CD4-positive, alpha-beta T cell (primary cell): ENCODE data around the gene SPRY4. TPM values are rescaled to one million over a fixed set of nuclear protein-coding genes. Genes with fewer than 3 reads are reported as not detected.

Experiments
- ATAC-seq: fragments of 200-7000 bp; cut with Tn5 transposase; one replicate; pipeline ENCODE4 v1.10.0; 2022; ENCODE audit warnings: mild to moderate bottlenecking; ENCODE audit not compliant: poor library complexity
- CTCF ChIA-PET: fragments of 350-600 bp; sonication (Branson Sonifier 250); formaldehyde crosslinking; loops from one replicate; lab custom pipeline; 2021; ENCODE audit warnings: antibody characterized with exemption, inconsistent platforms; lab: Charles Lee
- POLR2A ChIA-PET: fragments of 350-600 bp; sonication (Branson Sonifier 250); formaldehyde crosslinking; loops from one replicate; lab custom pipeline; 2021; ENCODE audit warnings: antibody characterized with exemption, inconsistent platforms; lab: Charles Lee
- DNase-seq, 14 experiments: peaks; one replicate each; pipeline ENCODE4 v3.0.0-alpha.2; 2013 to 2020; ENCODE audit warnings: mixed read lengths in 2 of 14
- H3K27ac ChIP-seq, 2 donors: one replicate each; pipeline versions ENCODE4 v1.5.1 to v1.7.0; 2013; ENCODE audit warnings: low read length in 2 of 2, low read depth in 1 of 2, mild to moderate bottlenecking in 1 of 2
- H3K27me3 ChIP-seq, 2 experiments: 1 replicate in 1 of 2; 2 replicates in 1 of 2; pipeline versions ENCODE4 v1.6.1 to v1.7.0; 2013; ENCODE audit warnings: low read length in 2 of 2, control low read depth in 1 of 2, mild to moderate bottlenecking in 1 of 2, moderate library complexity in 1 of 2; ENCODE audit not compliant: insufficient read depth in 2 of 2, control insufficient read depth in 1 of 2
- H3K36me3 ChIP-seq: one replicate; pipeline ENCODE4 v1.6.1; 2013; ENCODE audit warnings: low read length, control low read depth; ENCODE audit not compliant: insufficient read depth
- H3K4me1 ChIP-seq: one replicate; pipeline ENCODE4 v1.6.1; 2013; ENCODE audit warnings: low read length, control low read depth; ENCODE audit not compliant: insufficient read depth
- H3K4me3 ChIP-seq: one replicate; pipeline ENCODE4 v1.5.1; 2013; ENCODE audit warnings: mild to moderate bottlenecking, low read length, moderate library complexity
- H3K9me3 ChIP-seq, 2 experiments: 1 replicate in 1 of 2; 2 replicates in 1 of 2; pipeline versions ENCODE4 v1.6.1 to v1.7.0; 2013; ENCODE audit warnings: low read length in 2 of 2, mild to moderate bottlenecking in 2 of 2, control low read depth in 1 of 2, moderate library complexity in 1 of 2; ENCODE audit not compliant: control insufficient read depth in 1 of 2, insufficient read depth in 1 of 2
- H3K27ac Mint-ChIP-seq: one replicate; pipeline ENCODE4 v1.8.0; 2020; ENCODE audit warnings: mixed read lengths
- H3K27me3 Mint-ChIP-seq: one replicate; pipeline ENCODE4 v1.8.0; 2021; ENCODE audit warnings: mixed read lengths
- H3K36me3 Mint-ChIP-seq: one replicate; pipeline ENCODE4 v1.8.0; 2021; ENCODE audit warnings: low read depth, mixed read lengths
- H3K4me1 Mint-ChIP-seq: one replicate; pipeline ENCODE4 v1.8.0; 2021; ENCODE audit warnings: low read depth, mixed read lengths
- H3K4me3 Mint-ChIP-seq: one replicate; pipeline ENCODE4 v1.8.0; 2020; ENCODE audit warnings: mild to moderate bottlenecking, mixed read lengths
- H3K9me3 Mint-ChIP-seq: one replicate; pipeline ENCODE4 v1.8.0; 2020; ENCODE audit warnings: mixed read lengths
- CTCF ChIP-seq: fragments of 200-600 bp; IDR thresholded peaks from one replicate; pipeline ENCODE4 v1.8.0; 2022; ENCODE audit warnings: antibody characterized with exemption, mild to moderate bottlenecking
- intact Hi-C, 2 experiments: fragments of 100-400 bp; cut with DNase I in 1 of 2; cut with micrococcal nuclease in 1 of 2; formaldehyde crosslinking; loops; one replicate each; pipeline versions ENCODE4 v1.15.1 to v1.9.0; 2023 to 2025; cut with DNase I, micrococcal nuclease
- total RNA-seq, 174 experiments: library from RNA in 2 of 174; stranded (reverse) in 2 of 174; gene quantifications; one replicate each; pipeline ENCODE4 v1.2.3 and lab custom pipeline; 2021 to 2026

The SPRY4 gene
- total RNA-seq, 2 experiments from 2014 or later = 0.16 to 0.34 TPM

GRCh38 chr5:142313275-142313674 is 11.5 kb downstream of the SPRY4 start:
- intact Hi-C loops = no loop called here
- H3K36me3 Mint-ChIP-seq = no peaks in the 10 kb centered on the region
- Histone ChIP-seq H3K36me3 (no peaks in the 10 kb centered on the region), H3K9me3 (peaks cover 0 to 8% of the 10 kb centered on the region in 2 experiments), H3K27me3 (no peaks in the 10 kb centered on the region), H3K27ac (no peak overlapping the region), H3K4me1 (peaks cover 14% of the 10 kb centered on the region), H3K4me3 (no peak overlapping the region)
- no peak overlapping the region for H3K27ac Mint-ChIP-seq
- no peak overlapping the region for H3K4me3 Mint-ChIP-seq
- CTCF ChIA-PET = no interaction called here
- POLR2A ChIA-PET = no interaction called here
- ATAC-seq = no peak
- peaks cover 19% of the 10 kb centered on the region for H3K4me1 Mint-ChIP-seq
- H3K27me3 Mint-ChIP-seq = peaks cover 6% of the 10 kb centered on the region
- no peak for DNase-seq
- TF ChIP-seq CTCF = no peak
- H3K9me3 Mint-ChIP-seq = no peaks in the 10 kb centered on the region

GRCh38 chr5:142312399-142312798 is 12.4 kb downstream of the SPRY4 start:
- ChIA-PET CTCF (no interaction called here), POLR2A (no interaction called here)
- Histone ChIP-seq H3K36me3 (no peaks in the 10 kb centered on the region), H3K4me3 (no peak overlapping the region), H3K4me1 (peaks cover 14% of the 10 kb centered on the region), H3K27ac (no peak overlapping the region), H3K27me3 (no peaks in the 10 kb centered on the region), H3K9me3 (peaks cover 0 to 8% of the 10 kb centered on the region in 2 experiments)
- DNase-seq (no peak), ATAC-seq (no peak)
- intact Hi-C loops = no loop called here
- H3K9me3 Mint-ChIP-seq = no peaks in the 10 kb centered on the region
- no peak overlapping the region for H3K27ac Mint-ChIP-seq
- no peaks in the 10 kb centered on the region for H3K36me3 Mint-ChIP-seq
- no peak overlapping the region for H3K4me3 Mint-ChIP-seq
- peaks cover 6% of the 10 kb centered on the region for H3K27me3 Mint-ChIP-seq
- no peak for TF ChIP-seq CTCF
- peaks cover 19% of the 10 kb centered on the region for H3K4me1 Mint-ChIP-seq

DNA sequence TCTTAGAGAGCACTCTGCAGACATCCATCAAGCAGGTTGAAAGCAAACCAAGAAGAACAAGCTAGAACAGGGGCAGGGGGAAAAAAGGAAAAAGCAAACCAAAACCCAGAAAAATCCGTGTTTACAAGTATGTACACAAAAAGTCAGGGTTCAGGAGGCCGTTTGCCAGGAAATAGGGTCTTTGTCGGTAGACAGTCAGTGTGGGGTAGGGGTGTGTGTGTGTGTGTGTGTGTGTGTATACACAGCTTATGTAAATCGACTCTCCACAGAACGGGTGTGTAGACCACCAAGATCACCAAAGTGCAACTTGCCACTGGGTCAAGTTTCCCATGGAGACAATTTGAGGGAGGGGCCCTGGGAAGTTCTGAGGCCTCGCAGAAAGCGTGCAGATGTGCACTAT is 13.1 kb downstream of the SPRY4 start:
- ATAC-seq (no peak), DNase-seq (no peak)
- Histone ChIP-seq H3K27ac (no peak overlapping the region), H3K36me3 (no peaks in the 10 kb centered on the region), H3K27me3 (no peaks in the 10 kb centered on the region), H3K4me3 (no peak overlapping the region), H3K4me1 (peaks cover 11% of the 10 kb centered on the region), H3K9me3 (peaks cover 0 to 8% of the 10 kb centered on the region in 2 experiments)
- no peak for TF ChIP-seq CTCF
- Mint-ChIP-seq H3K36me3 (no peaks in the 10 kb centered on the region), H3K4me1 (peaks cover 16% of the 10 kb centered on the region), H3K9me3 (no peaks in the 10 kb centered on the region), H3K27ac (no peak overlapping the region), H3K4me3 (no peak overlapping the region), H3K27me3 (peaks cover 6% of the 10 kb centered on the region)
- ChIA-PET CTCF (no interaction called here), POLR2A (no interaction called here)
- intact Hi-C loops = no loop called here
